Thoracic aorta (tissue), 2 donors: ENCODE measurements around the gene ZMYND8. TPM values are rescaled to one million over a fixed set of nuclear protein-coding genes. Genes with fewer than 3 reads are reported as not detected.

Source experiments
- ATAC-seq: fragments of 150-250 bp; one replicate; pipeline ENCODE4 v1.8.0; 2017; ENCODE audit warnings: low read depth; ENCODE audit not compliant: insufficient number of reproducible peaks, low FRiP score
- DNase-seq: peaks from one replicate; pipeline ENCODE4 v3.0.0-alpha.2; 2020; ENCODE audit warnings: low spot score
- H3K27ac ChIP-seq, 2 donors: fragments of 200-600 bp; sonication (generic); 1 replicate in 1 of 2; 2 replicates in 1 of 2; pipeline ENCODE4 v1.5.1; 2016; ENCODE audit warnings: mild to moderate bottlenecking in 2 of 2, moderate library complexity in 2 of 2
- H3K27me3 ChIP-seq: fragments of 200-600 bp; sonication (generic); replicated peaks from 2 replicates; pipeline ENCODE4 v1.6.0; 2016; ENCODE audit warnings: mild to moderate bottlenecking; ENCODE audit not compliant: insufficient read depth
- H3K36me3 ChIP-seq: fragments of 200-600 bp; sonication (generic); one replicate; pipeline ENCODE4 v1.5.1; 2016
- H3K4me1 ChIP-seq, 2 donors: fragments of 200-600 bp; sonication (generic); 1 replicate in 1 of 2; 2 replicates in 1 of 2; pipeline versions ENCODE4 v1.5.1 to v1.6.0; 2016; ENCODE audit warnings: low read depth in 2 of 2, mild to moderate bottlenecking in 1 of 2; ENCODE audit not compliant: control insufficient read depth in 1 of 2
- H3K4me3 ChIP-seq: fragments of 200-600 bp; sonication (generic); 2 replicates; pipeline ENCODE4 v1.5.1; 2016; ENCODE audit warnings: mild to moderate bottlenecking
- H3K9me3 ChIP-seq: fragments of 200-600 bp; sonication (generic); 2 replicates; pipeline ENCODE4 v1.5.1; 2016
- CTCF ChIP-seq: fragments of 200-600 bp; sonication (generic); IDR thresholded peaks from one replicate; pipeline ENCODE4 v1.5.1; 2019; ENCODE audit warnings: antibody characterized with exemption
- total RNA-seq, 2 donors: library from RNA; depleted of rRNA; stranded (reverse); fragments of >200 nt; gene quantifications; one replicate each; pipeline versions ENCODE4 v1.1.0 to v1.2.3, GENCODE V29; 2016

The ZMYND8 gene
- total RNA-seq, 2 donors from 2014 or later, result 17.9 to 27.2 TPM

- no peak overlapping the region for H3K27ac ChIP-seq
- H3K36me3 ChIP-seq, result no peaks in the 10 kb centered on the region
- no peak overlapping the region for H3K4me3 ChIP-seq
- H3K27me3 ChIP-seq, result no peaks in the 10 kb centered on the region
- DNase-seq, result no peak
- no peaks in the 10 kb centered on the region for H3K4me1 ChIP-seq
- H3K9me3 ChIP-seq, result no peaks in the 10 kb centered on the region
- no peak for TF ChIP-seq CTCF
- ATAC-seq, result no peak
Observed at GRCh38 chr20:47164140-47164539, 192.4 kb downstream of the ZMYND8 start.

GRCh38 chr20:47161411-47161810 is 195.1 kb downstream of the ZMYND8 start:
- TF ChIP-seq CTCF, result no peak
- ATAC-seq, result no peak
- Histone ChIP-seq H3K27ac (no peak overlapping the region), H3K36me3 (no peaks in the 10 kb centered on the region), H3K27me3 (no peaks in the 10 kb centered on the region), H3K9me3 (no peaks in the 10 kb centered on the region), H3K4me1 (no peaks in the 10 kb centered on the region), H3K4me3 (no peak overlapping the region)
- DNase-seq, result no peak

- ATAC-seq (no peak), DNase-seq (no peak)
- Histone ChIP-seq H3K9me3 (no peaks in the 10 kb centered on the region), H3K36me3 (no peaks in the 10 kb centered on the region), H3K27me3 (no peaks in the 10 kb centered on the region), H3K4me3 (no peak overlapping the region), H3K27ac (no peak overlapping the region), H3K4me1 (no peaks in the 10 kb centered on the region)
- TF ChIP-seq CTCF, result no peak
Observed at GRCh38 chr20:47160992-47161391, 195.5 kb downstream of the ZMYND8 start.

- ATAC-seq, result no peak
- Histone ChIP-seq H3K36me3 (no peaks in the 10 kb centered on the region), H3K4me1 (no peaks in the 10 kb centered on the region), H3K27me3 (no peaks in the 10 kb centered on the region), H3K27ac (no peak overlapping the region), H3K4me3 (no peak overlapping the region), H3K9me3 (no peaks in the 10 kb centered on the region)
- no peak for DNase-seq
- no peak for TF ChIP-seq CTCF
Observed at GRCh38 chr20:47160240-47160639, 196.3 kb downstream of the ZMYND8 start.

Other genes starting within 250 kb of the ZMYND8 start
- 10 to 100 TPM; 44.3 to 68.1 TPM for gene NCOA3, start 145.2 kb upstream of the ZMYND8 start, total RNA-seq